ENCODE measurements around the gene UBE2J1.
A peak's percentile ranks its signal among the peaks of the same experiment; 100 is the strongest.
"Not testable (repeated sequence)": the region's sequence is repeated elsewhere in the genome, so short reads cannot be mapped to it uniquely, and the experiment has no call there.

The UBE2J1 gene

GRCh38 chr6:89352278-89353117, at the start of gene UBE2J1:
Gene UBE2J1, minus strand, starts transcription at chr6:89352722. Its CDS starts 153 bp downstream, at chr6:89352569.
- peak; percentile 40 to 63 for DNase-seq (ENCODE audit: low read depth in 2 of 2)

GRCh38 chr6:89400912-89401399, 48.4 kb upstream of the UBE2J1 start:
- no peak for DNase-seq (ENCODE audit: low read depth in 2 of 2)

GRCh38 chr6:89400050-89400449, 47.5 kb upstream of the UBE2J1 start:
- no peak for DNase-seq (ENCODE audit: low read depth in 2 of 2)

- no peak for DNase-seq (ENCODE audit: low read depth in 2 of 2)
Observed at GRCh38 chr6:89398762-89399525, 46.4 kb upstream of the UBE2J1 start.

GRCh38 chr6:89397884-89398283, 45.4 kb upstream of the UBE2J1 start:
- DNase-seq (ENCODE audit: low read depth in 2 of 2), result not testable (repeated sequence)

GRCh38 chr6:89393659-89394058, 41.1 kb upstream of the UBE2J1 start:
- no peak for DNase-seq (ENCODE audit: low read depth in 2 of 2)

GRCh38 chr6:89392823-89393222, 40.3 kb upstream of the UBE2J1 start:
- DNase-seq (ENCODE audit: low read depth in 2 of 2), result no peak

- no peak for DNase-seq (ENCODE audit: low read depth in 2 of 2)
Observed at GRCh38 chr6:89388846-89389245, 36.3 kb upstream of the UBE2J1 start.

- DNase-seq (ENCODE audit: low read depth in 2 of 2), result no peak
Observed at GRCh38 chr6:89387516-89388201, 35.1 kb upstream of the UBE2J1 start.

- no peak for DNase-seq (ENCODE audit: low read depth in 2 of 2)
Observed at GRCh38 chr6:89386917-89387491, 34.5 kb upstream of the UBE2J1 start.

GRCh38 chr6:89385846-89386245, 33.3 kb upstream of the UBE2J1 start:
- no peak for DNase-seq (ENCODE audit: low read depth in 2 of 2)

GRCh38 chr6:89385156-89385667, 32.7 kb upstream of the UBE2J1 start:
- no peak for DNase-seq (ENCODE audit: low read depth in 2 of 2)

- DNase-seq (ENCODE audit: low read depth in 2 of 2), result no peak
Observed at GRCh38 chr6:89381031-89381430, 28.5 kb upstream of the UBE2J1 start.

GRCh38 chr6:89379281-89379680, 26.8 kb upstream of the UBE2J1 start:
- DNase-seq (ENCODE audit: low read depth in 2 of 2), result no peak

GRCh38 chr6:89378628-89379027, 26.1 kb upstream of the UBE2J1 start:
- no peak for DNase-seq (ENCODE audit: low read depth in 2 of 2)

GRCh38 chr6:89375427-89376267, 23.1 kb upstream of the UBE2J1 start:
- peak; percentile 24 to 27 for DNase-seq (ENCODE audit: low read depth in 2 of 2)

GRCh38 chr6:89372506-89372901, 20.0 kb upstream of the UBE2J1 start:
- no peak for DNase-seq (ENCODE audit: low read depth in 2 of 2)

GRCh38 chr6:89371849-89372505, 19.5 kb upstream of the UBE2J1 start:
- peak; percentile 64 to 68 for DNase-seq (ENCODE audit: low read depth in 2 of 2)

GRCh38 chr6:89368999-89369398, 16.5 kb upstream of the UBE2J1 start:
- DNase-seq (ENCODE audit: low read depth in 2 of 2), result no peak

GRCh38 chr6:89368107-89368506, 15.6 kb upstream of the UBE2J1 start:
- DNase-seq (ENCODE audit: low read depth in 2 of 2), result peak in 1 of 2 donors; percentile 48
